Measurements from ENCODE around the gene OR10K2.
"Not testable (repeated sequence)": the region's sequence is repeated elsewhere in the genome, so short reads cannot be mapped to it uniquely, and the experiment has no call there.

Gene OR10K2

GRCh38 chr1:158426137-158426536, at the start of gene OR10K2:
Gene OR10K2, minus strand, starts transcription at chr1:158426237. Its CDS starts 5,371 bp downstream, at chr1:158420866.
- no peak for DNase-seq (ENCODE audit: low spot score)

GRCh38 chr1:158471920-158472319, 45.9 kb upstream of the OR10K2 start, which contains the start of gene OR10R2:
Gene OR10R2, plus strand, starts transcription at chr1:158472220. Its CDS starts 106 bp downstream, at chr1:158472326.
- DNase-seq (ENCODE audit: low spot score): no peak

- no peak for DNase-seq (ENCODE audit: low spot score)
These were observed 35.5 kb upstream of the OR10K2 start, which contains the start of gene OR10K1 for GRCh38 chr1:158461534-158461933. Gene OR10K1, plus strand, starts transcription at chr1:158461834. Its CDS starts 3,728 bp downstream, at chr1:158465562.

- no peak for DNase-seq (ENCODE audit: low spot score)
These were observed 32.2 kb upstream of the OR10K2 start for GRCh38 chr1:158458263-158458662.

GRCh38 chr1:158457246-158457645, 31.2 kb upstream of the OR10K2 start:
- no peak for DNase-seq (ENCODE audit: low spot score)

GRCh38 chr1:158454537-158454936, 28.5 kb upstream of the OR10K2 start:
- DNase-seq (ENCODE audit: low spot score): no peak

GRCh38 chr1:158445376-158445775, 19.3 kb upstream of the OR10K2 start:
- DNase-seq (ENCODE audit: low spot score): no peak

- DNase-seq (ENCODE audit: low spot score): no peak
These were observed 8.7 kb upstream of the OR10K2 start for GRCh38 chr1:158434741-158435140.

GRCh38 chr1:158430163-158430562, 4.1 kb upstream of the OR10K2 start:
- DNase-seq (ENCODE audit: low spot score): not testable (repeated sequence)

- no peak for DNase-seq (ENCODE audit: low spot score)
These were observed 1.0 kb downstream of the OR10K2 start for GRCh38 chr1:158425027-158425426.

- no peak for DNase-seq (ENCODE audit: low spot score)
These were observed 3.8 kb downstream of the OR10K2 start for GRCh38 chr1:158422212-158422611.

- DNase-seq (ENCODE audit: low spot score): no peak
These were observed 8.5 kb downstream of the OR10K2 start for GRCh38 chr1:158417586-158417985.

- DNase-seq (ENCODE audit: low spot score): no peak
These were observed 11.2 kb downstream of the OR10K2 start for GRCh38 chr1:158414651-158415345.

GRCh38 chr1:158407092-158407491, 18.9 kb downstream of the OR10K2 start:
- no peak for DNase-seq (ENCODE audit: low spot score)

GRCh38 chr1:158400871-158401270, 25.2 kb downstream of the OR10K2 start:
- DNase-seq (ENCODE audit: low spot score): no peak

GRCh38 chr1:158398818-158399514, 27.1 kb downstream of the OR10K2 start, which contains the start of gene OR10T2:
Gene OR10T2, minus strand, starts transcription at chr1:158399466. Its CDS starts 0 bp downstream, at chr1:158399466.
- no peak for DNase-seq (ENCODE audit: low spot score)

- no peak for DNase-seq (ENCODE audit: low spot score)
These were observed 29.4 kb downstream of the OR10K2 start for GRCh38 chr1:158396646-158397045.

GRCh38 chr1:158393476-158393875, 32.6 kb downstream of the OR10K2 start:
- DNase-seq (ENCODE audit: low spot score): no peak

- DNase-seq (ENCODE audit: low spot score): no peak
These were observed 34.9 kb downstream of the OR10K2 start for GRCh38 chr1:158391099-158391498.

GRCh38 chr1:158390331-158390730, 35.7 kb downstream of the OR10K2 start:
- DNase-seq (ENCODE audit: low spot score): no peak

GRCh38 chr1:158374860-158375259, 51.2 kb downstream of the OR10K2 start:
- no peak for DNase-seq (ENCODE audit: low spot score)

GRCh38 chr1:158374101-158374500, 51.9 kb downstream of the OR10K2 start:
- not testable (repeated sequence) for DNase-seq (ENCODE audit: low spot score)
